K562 (cell line): ENCODE results near the gene PODXL2. TPM values are rescaled to one million over a fixed set of nuclear protein-coding genes. Genes with fewer than 3 reads are reported as not detected.

Experiments used
- ATAC-seq: fragments of 200-7000 bp; cut with Tn5 transposase; 3 replicates; pipeline ENCODE4 v1.9.1; 2020; ENCODE audit warnings: moderate library complexity
- BruUV-seq: library from RNA; stranded (reverse); fragments of 400-500 nt; replicated peaks from 2 replicates; lab custom pipeline; 2021; lab: Mats Ljungman, UMichigan
- CTCF ChIA-PET: fragments of 300-600 bp; formaldehyde crosslinking; extraction: SDS; loops from one replicate; lab custom pipeline; 2021; ENCODE audit warnings: low intra/inter-chr PET ratio; lab: Yijun Ruan, JAX
- POLR2A ChIA-PET: fragments of 300-600, 350-650 bp; sonication (Branson Sonifier 250); formaldehyde crosslinking; extraction: SDS; loops from one replicate; lab custom pipeline; 2021; ENCODE audit warnings: antibody characterized with exemption, inconsistent platforms; lab: Yijun Ruan, JAX
- DNase-seq, 4 experiments: peaks; one replicate each; pipeline versions ENCODE4 v3.0.0 to v3.0.0-alpha.2; 2011 to 2018; ENCODE audit warnings: low spot score in 3 of 4, mixed read lengths in 3 of 4; ENCODE audit errors: extremely low read depth in 1 of 4
- FAIRE-seq: peaks from 2 replicates; lab custom pipeline; 2011; peaks lifted over from hg19 to GRCh38; lab: Jason Lieb, UNC
- H2AFZ ChIP-seq: 2 replicates; pipeline ENCODE4 v1.6.0; 2011; ENCODE audit warnings: low read depth, low read length, control low read depth, inconsistent platforms
- H3K27ac ChIP-seq: fragments of 200-600 bp; 3 replicates; pipeline ENCODE4 v1.8.0; 2011; ENCODE audit warnings: low read depth, mild to moderate bottlenecking, control low read depth, inconsistent platforms, low read length, moderate library complexity, mixed read lengths; ENCODE audit errors: extremely low read depth
- H3K27me3 ChIP-seq, 2 experiments: fragments of 300-600 bp in 1 of 2; 2 replicates in 1 of 2; 3 replicates in 1 of 2; pipeline versions ENCODE4 v1.6.0 to v1.8.0; 2011; ENCODE audit warnings: inconsistent platforms in 2 of 2, low read length in 2 of 2, mild to moderate bottlenecking in 1 of 2, mixed read lengths in 1 of 2, moderate library complexity in 1 of 2; ENCODE audit not compliant: control insufficient read depth in 2 of 2, insufficient read depth in 2 of 2
- H3K36me3 ChIP-seq: fragments of 300-600 bp; 3 replicates; pipeline ENCODE4 v1.8.0; 2011; ENCODE audit warnings: mild to moderate bottlenecking, low read length, inconsistent platforms; ENCODE audit not compliant: control insufficient read depth, insufficient read depth
- H3K4me1 ChIP-seq, 2 experiments: fragments of 200-600 bp in 1 of 2; replicated peaks in 1 of 2; 2 replicates in 1 of 2; 3 replicates in 1 of 2; pipeline versions ENCODE4 v1.5.1 to v1.8.0; 2011; ENCODE audit warnings: inconsistent platforms in 2 of 2, low read length in 2 of 2, mild to moderate bottlenecking in 1 of 2, mixed read lengths in 1 of 2, moderate library complexity in 1 of 2; ENCODE audit not compliant: control insufficient read depth in 2 of 2, insufficient read depth in 2 of 2
- H3K4me2 ChIP-seq: 2 replicates; pipeline ENCODE4 v1.6.1; 2011; ENCODE audit warnings: low read length, control low read depth, inconsistent platforms, mixed read lengths; ENCODE audit not compliant: insufficient read depth
- H3K4me3 ChIP-seq: fragments of 200-600 bp; sonication (generic), shearing (Covaris generic); 2 replicates; pipeline ENCODE4 v1.5.1; 2016; ENCODE audit warnings: control low read depth, inconsistent platforms
- H3K79me2 ChIP-seq: fragments of 200-600 bp; 3 replicates; pipeline ENCODE4 v1.8.0; 2011; ENCODE audit warnings: low read length, inconsistent platforms; ENCODE audit not compliant: control insufficient read depth, insufficient read depth
- H3K9ac ChIP-seq, 2 experiments: 2 replicates each; pipeline versions ENCODE4 v1.6.0 to v1.6.1; 2011; ENCODE audit warnings: low read depth in 2 of 2, low read length in 2 of 2, control low read depth in 1 of 2, inconsistent platforms in 1 of 2, mild to moderate bottlenecking in 1 of 2, mixed read lengths in 1 of 2; ENCODE audit not compliant: insufficient read depth in 1 of 2
- H3K9me1 ChIP-seq: one replicate; pipeline ENCODE4 v1.6.0; 2011; ENCODE audit warnings: inconsistent platforms, mild to moderate bottlenecking, low read length, moderate library complexity; ENCODE audit not compliant: control insufficient read depth, insufficient read depth
- H3K9me3 ChIP-seq: replicated peaks from 2 replicates; pipeline ENCODE4 v1.5.1; 2011; ENCODE audit warnings: low read depth, low read length, inconsistent platforms; ENCODE audit not compliant: control insufficient read depth, insufficient read depth
- H4K20me1 ChIP-seq: replicated peaks from 2 replicates; pipeline ENCODE4 v1.6.1; 2011; ENCODE audit warnings: low read length, inconsistent platforms, mixed read lengths; ENCODE audit not compliant: control insufficient read depth, insufficient read depth
- HNRNPLL ChIP-seq: fragments of 200-400 bp; formaldehyde crosslinking; IDR thresholded peaks from 2 replicates; pipeline ENCODE4 v1.6.1; 2017; ENCODE audit warnings: low read length, low read depth, mild to moderate bottlenecking; ENCODE audit not compliant: poor library complexity, severe bottlenecking
- WGBS: fragments of 100-300 bp; shearing (Covaris generic); methylation state at CpG from one replicate; pipeline ENCODE4 v1.1.6; 2016; ENCODE audit warnings: low coverage, mixed read lengths; ENCODE audit not compliant: insufficient coverage; ENCODE audit errors: missing lambda C conversion rate; 5-methylcytosine and 5-hydroxymethylcytosine counted together
- in situ Hi-C: fragments of 300-500 bp; cut with MboI; formaldehyde crosslinking; loops from 4 replicates; pipeline ENCODE4 v1.15.0; 2018; ENCODE audit warnings: inconsistent platforms, mixed read lengths
- intact Hi-C: fragments of 100-400 bp; cut with micrococcal nuclease; formaldehyde crosslinking; loops from 2 replicates; pipeline ENCODE4 v1.14.2; 2022
- polyA plus RNA-seq, 8 experiments: library from polyadenylated mRNA; depleted of rRNA in 4 of 8; stranded (reverse) in 5 of 8; unstranded in 3 of 8; fragments of >200 nt; fragmentation: Nextera tagmentation in 2 of 8; fragmentation: Illumina TruSeq in 1 of 8; extraction: Ambion mirVana in 2 of 8; extraction: Trizol in 1 of 8; gene quantifications; 2 replicates each; pipeline versions ENCODE4 v1.2.1 to v1.2.3, GENCODE V29; 2011 to 2014; ENCODE audit warnings: inconsistent platforms in 1 of 8, missing spikeins in 1 of 8
- total RNA-seq, 7 experiments: library from RNA; depleted of rRNA in 6 of 7; stranded (reverse); fragments of >200 nt in 6 of 7; fragmentation: Illumina TruSeq in 2 of 7; extraction: Trizol in 2 of 7; gene quantifications; 2 replicates each; pipeline versions ENCODE4 v1.2.1 to v1.2.3, GENCODE V29; 2011 to 2021; ENCODE audit warnings: low replicate concordance in 1 of 7
- TF ChIP-seq, protein P1 (sequence below), 3 experiments: IDR thresholded peaks in 2 of 3; conservative IDR thresholded peaks in 1 of 3; 2 replicates each; pipeline ENCODE4 v1.5.1; 2011 to 2012; ENCODE audit warnings: low read length in 3 of 3, mild to moderate bottlenecking in 3 of 3, control low read depth in 2 of 3, improper control_type of control experiment in 1 of 3, inconsistent platforms in 1 of 3, low read depth in 1 of 3, mixed read lengths in 1 of 3, moderate library complexity in 1 of 3; ENCODE audit not compliant: insufficient read depth in 2 of 3

PODXL2 gene
- total and polyA plus RNA-seq, 9 of the 15 experiments (the other 6 are each of a cell fraction or from before 2014, with no cell fraction given) = 0.03 to 52.5 (median 21.9) TPM

GRCh38 chr3:127694467-127695215 is 65.7 kb downstream of the PODXL2 start:
- intact Hi-C loops = loop anchor here (5.0 kb wide), 2 partner anchors 53 to 138 kb away; no protein-coding TSS in a partner anchor
- CTCF ChIA-PET = no interaction called here
- Histone ChIP-seq H3K36me3 (no peaks in the 10 kb centered on the region), H3K4me1 (peaks cover 6 to 20% of the 10 kb centered on the region in 2 experiments; a peak in 4 of 5 replicates), H3K4me2 (no peak overlapping the region), H3K9ac (no peak overlapping the region; a peak in 1 of 4 replicates), H3K27me3 (peaks cover 0 to 15% of the 10 kb centered on the region in 2 experiments; a peak in 2 of 5 replicates), H3K27ac (no peak overlapping the region), H3K9me3 (no peaks in the 10 kb centered on the region), H4K20me1 (no peaks in the 10 kb centered on the region), H3K9me1 (peaks cover 3% of the 10 kb centered on the region), H3K79me2 (no peaks in the 10 kb centered on the region), H3K4me3 (no peak overlapping the region), H2AFZ (no peak overlapping the region)
- no peak for ATAC-seq
- in situ Hi-C loops = no loop called here
- DNase-seq = no peak
- TF ChIP-seq HNRNPLL = no peak
- TF ChIP-seq, protein P1, sequence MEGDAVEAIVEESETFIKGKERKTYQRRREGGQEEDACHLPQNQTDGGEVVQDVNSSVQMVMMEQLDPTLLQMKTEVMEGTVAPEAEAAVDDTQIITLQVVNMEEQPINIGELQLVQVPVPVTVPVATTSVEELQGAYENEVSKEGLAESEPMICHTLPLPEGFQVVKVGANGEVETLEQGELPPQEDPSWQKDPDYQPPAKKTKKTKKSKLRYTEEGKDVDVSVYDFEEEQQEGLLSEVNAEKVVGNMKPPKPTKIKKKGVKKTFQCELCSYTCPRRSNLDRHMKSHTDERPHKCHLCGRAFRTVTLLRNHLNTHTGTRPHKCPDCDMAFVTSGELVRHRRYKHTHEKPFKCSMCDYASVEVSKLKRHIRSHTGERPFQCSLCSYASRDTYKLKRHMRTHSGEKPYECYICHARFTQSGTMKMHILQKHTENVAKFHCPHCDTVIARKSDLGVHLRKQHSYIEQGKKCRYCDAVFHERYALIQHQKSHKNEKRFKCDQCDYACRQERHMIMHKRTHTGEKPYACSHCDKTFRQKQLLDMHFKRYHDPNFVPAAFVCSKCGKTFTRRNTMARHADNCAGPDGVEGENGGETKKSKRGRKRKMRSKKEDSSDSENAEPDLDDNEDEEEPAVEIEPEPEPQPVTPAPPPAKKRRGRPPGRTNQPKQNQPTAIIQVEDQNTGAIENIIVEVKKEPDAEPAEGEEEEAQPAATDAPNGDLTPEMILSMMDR (IDR thresholded peaks at IDR 0.05 in 2 of 3, conservative IDR thresholded peaks at IDR 0.05 in 1 of 3; ENCODE audit: insufficient read depth in 2 of 3, low read depth in 1 of 3, low read length in 3 of 3) = 0 out of 6 replicates have a peak, but pooled peaks of 1 of the 3 experiments have one; percentile 2
- FAIRE-seq = no peak
- BruUV-seq = no TSS peak
- POLR2A ChIA-PET = interaction anchor here (0.9 kb wide), 2 partner anchors 12 to 13 kb away, joined by 3 read pairs; no protein-coding TSS in a partner anchor
- WGBS = 11% methylated on average over 11 of the region's 17 CpGs
